Chondrocyte (in vitro differentiated cells): ENCODE results near the gene SYNGAP1. TPM values are rescaled to one million over a fixed set of nuclear protein-coding genes. Genes with fewer than 3 reads are reported as not detected.

Experiments
- DNase-seq: peaks from one replicate; pipeline ENCODE4 v3.0.0; 2021; ENCODE audit warnings: mixed read lengths, low spot score
- H3K27ac Mint-ChIP-seq: one replicate; pipeline ENCODE4 v1.8.0; 2021; ENCODE audit warnings: mild to moderate bottlenecking, moderate library complexity, mixed read lengths; ENCODE audit not compliant: unreplicated experiment
- H3K27me3 Mint-ChIP-seq: 2 replicates; pipeline ENCODE4 v1.8.0; 2021; ENCODE audit warnings: low read depth, mixed read lengths
- H3K36me3 Mint-ChIP-seq: 2 replicates; pipeline ENCODE4 v1.8.0; 2021; ENCODE audit warnings: low read depth, mixed read lengths
- H3K4me1 Mint-ChIP-seq: 2 replicates; pipeline ENCODE4 v1.8.0; 2021; ENCODE audit warnings: low read depth, mild to moderate bottlenecking, mixed read lengths
- H3K4me3 Mint-ChIP-seq: one replicate; pipeline ENCODE4 v1.8.0; 2021; ENCODE audit warnings: mild to moderate bottlenecking, moderate library complexity, mixed read lengths; ENCODE audit not compliant: unreplicated experiment
- H3K9me3 Mint-ChIP-seq: 2 replicates; pipeline ENCODE4 v1.8.0; 2021; ENCODE audit warnings: low read depth, mixed read lengths
- CTCF ChIP-seq: fragments of 200-600 bp; sonication (generic); IDR thresholded peaks from 2 replicates; pipeline ENCODE4 v1.5.0; 2021; ENCODE audit warnings: antibody characterized with exemption, mild to moderate bottlenecking, moderate library complexity
- total RNA-seq: library from RNA; stranded (reverse); gene quantifications from 3 replicates; pipeline ENCODE4 v1.2.1, GENCODE V29; 2021

Gene SYNGAP1
- total RNA-seq, 1 donor from 2014 or later = 24.7 TPM

GRCh38 chr6:33420491-33421343 is 852 bp downstream of the SYNGAP1 start:
- Mint-ChIP-seq H3K27me3 (no peaks in the 10 kb centered on the region), H3K4me3 (peak overlapping the region; percentile 72), H3K4me1 (peaks cover 68% of the 10 kb centered on the region), H3K27ac (peak overlapping the region; percentile 75), H3K9me3 (no peaks in the 10 kb centered on the region), H3K36me3 (peaks cover 9% of the 10 kb centered on the region)
- no peak for TF ChIP-seq CTCF
- DNase-seq = no peak

GRCh38 chr6:33421344-33421643 is 1.4 kb downstream of the SYNGAP1 start:
- Mint-ChIP-seq H3K9me3 (no peaks in the 10 kb centered on the region), H3K27ac (peak overlapping the region; percentile 14), H3K4me1 (peaks cover 67% of the 10 kb centered on the region), H3K4me3 (peak overlapping the region; percentile 72), H3K36me3 (peaks cover 9% of the 10 kb centered on the region), H3K27me3 (no peaks in the 10 kb centered on the region)
- no peak for DNase-seq
- no peak for TF ChIP-seq CTCF

GRCh38 chr6:33423777-33424176 is 3.9 kb downstream of the SYNGAP1 start:
- Mint-ChIP-seq H3K36me3 (peaks cover 9% of the 10 kb centered on the region), H3K27me3 (no peaks in the 10 kb centered on the region), H3K27ac (peak overlapping the region; percentile 78), H3K4me1 (peaks cover 68% of the 10 kb centered on the region), H3K9me3 (no peaks in the 10 kb centered on the region), H3K4me3 (peak overlapping the region; percentile 90)
- TF ChIP-seq CTCF = no peak
- DNase-seq = no peak

- Mint-ChIP-seq H3K27me3 (no peaks in the 10 kb centered on the region), H3K4me1 (peaks cover 64% of the 10 kb centered on the region), H3K4me3 (peak overlapping the region; percentile 90), H3K9me3 (no peaks in the 10 kb centered on the region), H3K36me3 (peaks cover 9% of the 10 kb centered on the region), H3K27ac (peak overlapping the region; percentile 97)
- DNase-seq = no peak
- TF ChIP-seq CTCF = no peak
Measured at GRCh38 chr6:33424855-33425667, 5.2 kb downstream of the SYNGAP1 start.
